ENCODE results near the gene TMEM207.
A peak's percentile ranks its signal among the peaks of the same experiment; 100 is the strongest.
"Not testable (repeated sequence)": the region's sequence is repeated elsewhere in the genome, so short reads cannot be mapped to it uniquely, and the experiment has no call there.

TMEM207 gene

GRCh38 chr3:190449801-190450200 is at the start of gene TMEM207:
TMEM207 (minus strand) TSS chr3:190449901; CDS start chr3:190449809, 92 bp downstream.
- DNase-seq (ENCODE audit: low spot score): no peak

- no peak for DNase-seq (ENCODE audit: low spot score)
Measured at GRCh38 chr3:190499122-190499521, 49.4 kb upstream of the TMEM207 start.

- DNase-seq (ENCODE audit: low spot score): no peak
Measured at GRCh38 chr3:190498293-190498692, 48.6 kb upstream of the TMEM207 start.

GRCh38 chr3:190497811-190498210 is 48.1 kb upstream of the TMEM207 start:
- no peak for DNase-seq (ENCODE audit: low spot score)

GRCh38 chr3:190496859-190497258 is 47.2 kb upstream of the TMEM207 start:
- no peak for DNase-seq (ENCODE audit: low spot score)

GRCh38 chr3:190495796-190496195 is 46.1 kb upstream of the TMEM207 start:
- DNase-seq (ENCODE audit: low spot score): no peak

- DNase-seq (ENCODE audit: low spot score): no peak
Measured at GRCh38 chr3:190495354-190495753, 45.7 kb upstream of the TMEM207 start.

- DNase-seq (ENCODE audit: low spot score): no peak
Measured at GRCh38 chr3:190494907-190495306, 45.2 kb upstream of the TMEM207 start.

GRCh38 chr3:190492966-190493365 is 43.3 kb upstream of the TMEM207 start:
- DNase-seq (ENCODE audit: low spot score): no peak

- DNase-seq (ENCODE audit: low spot score): no peak
Measured at GRCh38 chr3:190492129-190492528, 42.4 kb upstream of the TMEM207 start.

- DNase-seq (ENCODE audit: low spot score): peak; percentile 2
Measured at GRCh38 chr3:190491533-190492054, 41.9 kb upstream of the TMEM207 start.

- DNase-seq (ENCODE audit: low spot score): no peak
Measured at GRCh38 chr3:190486908-190487607, 37.4 kb upstream of the TMEM207 start.

GRCh38 chr3:190486533-190486864 is 36.8 kb upstream of the TMEM207 start:
- DNase-seq (ENCODE audit: low spot score): no peak

GRCh38 chr3:190485830-190486532 is 36.3 kb upstream of the TMEM207 start:
- DNase-seq (ENCODE audit: low spot score): peak; percentile 73

- no peak for DNase-seq (ENCODE audit: low spot score)
Measured at GRCh38 chr3:190481779-190482178, 32.1 kb upstream of the TMEM207 start.

GRCh38 chr3:190473261-190473660 is 23.6 kb upstream of the TMEM207 start:
- DNase-seq (ENCODE audit: low spot score): not testable (repeated sequence)

- no peak for DNase-seq (ENCODE audit: low spot score)
Measured at GRCh38 chr3:190467922-190468321, 18.2 kb upstream of the TMEM207 start.

- DNase-seq (ENCODE audit: low spot score): peak; percentile 26
Measured at GRCh38 chr3:190458040-190458439, 8.3 kb upstream of the TMEM207 start.

- DNase-seq (ENCODE audit: low spot score): no peak
Measured at GRCh38 chr3:190456770-190457169, 7.1 kb upstream of the TMEM207 start.

- DNase-seq (ENCODE audit: low spot score): no peak
Measured at GRCh38 chr3:190455828-190456227, 6.1 kb upstream of the TMEM207 start.

GRCh38 chr3:190448256-190448655 is 1.4 kb downstream of the TMEM207 start:
- no peak for DNase-seq (ENCODE audit: low spot score)

GRCh38 chr3:190446573-190447279 is 3.0 kb downstream of the TMEM207 start:
- no peak for DNase-seq (ENCODE audit: low spot score)

Data from SW480 (cell line).